H1 (cell line): Measurements from ENCODE around the gene RINT1. TPM values are rescaled to one million over a fixed set of nuclear protein-coding genes. Genes with fewer than 3 reads are reported as not detected.

Experiments
- CTCF ChIA-PET: fragments of 300-600 bp; sonication (Branson Sonifier 250); formaldehyde crosslinking; loops from one replicate; lab custom pipeline; 2021; ENCODE audit not compliant: partially characterized antibody; lab: Charles Lee
- POLR2A ChIA-PET: fragments of 300-600 bp; sonication (Branson Sonifier 250); formaldehyde crosslinking; loops from one replicate; lab custom pipeline; 2021; ENCODE audit warnings: inconsistent platforms; ENCODE audit not compliant: partially characterized antibody; lab: Charles Lee
- DNase-seq, 2 experiments: peaks; one replicate each; pipeline versions ENCODE4 v3.0.0 to v3.0.0-alpha.2; 2010 to 2022; ENCODE audit warnings: low spot score in 2 of 2, low read depth in 1 of 2, mixed read lengths in 1 of 2
- FAIRE-seq: peaks from 2 replicates; lab custom pipeline; 2011; peaks lifted over from hg19 to GRCh38; lab: Jason Lieb, UNC
- H2AFZ ChIP-seq: 2 replicates; pipeline ENCODE4 v1.8.1; 2012; ENCODE audit warnings: low read length, inconsistent platforms
- H2AK5ac ChIP-seq: 2 replicates; pipeline ENCODE4 v1.6.1; 2013; ENCODE audit warnings: low read depth, low read length
- H2BK120ac ChIP-seq: replicated peaks from 2 replicates; pipeline ENCODE3; 2013; ENCODE audit warnings: low read depth, low read length, inconsistent platforms
- H2BK12ac ChIP-seq: 2 replicates; pipeline ENCODE4 v1.6.1; 2013; ENCODE audit warnings: low read depth, low read length
- H2BK15ac ChIP-seq: 2 replicates; pipeline ENCODE4 v1.6.1; 2013; ENCODE audit warnings: low read length
- H2BK20ac ChIP-seq: 2 replicates; pipeline ENCODE4 v1.6.1; 2013; ENCODE audit warnings: low read length
- H2BK5ac ChIP-seq: 2 replicates; pipeline ENCODE4 v1.6.1; 2013; ENCODE audit warnings: low read depth, low read length
- H3K14ac ChIP-seq: 2 replicates; pipeline ENCODE4 v1.6.1; 2013; ENCODE audit warnings: inconsistent platforms; ENCODE audit not compliant: insufficient read length
- H3K18ac ChIP-seq: 2 replicates; pipeline ENCODE4 v1.6.1; 2013; ENCODE audit warnings: low read length; ENCODE audit errors: extremely low read depth
- H3K23ac ChIP-seq: 2 replicates; pipeline ENCODE4 v1.6.1; 2013; ENCODE audit warnings: inconsistent platforms; ENCODE audit not compliant: insufficient read length
- H3K23me2 ChIP-seq: 2 replicates; pipeline ENCODE4 v1.6.1; 2013; ENCODE audit warnings: low read depth, low read length
- H3K27ac ChIP-seq: 2 replicates; pipeline ENCODE4 v1.6.1; 2011; ENCODE audit warnings: low read depth, low read length, inconsistent platforms
- H3K27me3 ChIP-seq, 4 experiments: replicated peaks in 1 of 4; 1 replicate in 1 of 4; 2 replicates in 3 of 4; pipeline versions ENCODE4 v1.6.1 to v1.8.1; 2011 to 2013; ENCODE audit warnings: low read length in 3 of 4, mild to moderate bottlenecking in 3 of 4, inconsistent platforms in 2 of 4, mixed read lengths in 2 of 4, moderate library complexity in 1 of 4; ENCODE audit not compliant: control insufficient read depth in 3 of 4, insufficient read depth in 3 of 4; ENCODE audit errors: extremely low read depth in 1 of 4
- H3K36me3 ChIP-seq, 4 experiments: 2 replicates each; pipeline versions ENCODE4 v1.6.1 to v1.8.1; 2011 to 2013; ENCODE audit warnings: mild to moderate bottlenecking in 4 of 4, low read length in 3 of 4, moderate library complexity in 2 of 4, control low read depth in 1 of 4, inconsistent platforms in 1 of 4; ENCODE audit not compliant: insufficient read depth in 4 of 4, control insufficient read depth in 2 of 4
- H3K4ac ChIP-seq: replicated peaks from 2 replicates; pipeline ENCODE3; 2013; ENCODE audit warnings: low read length, low read depth, mixed read lengths, inconsistent platforms; ENCODE audit not compliant: insufficient read length
- H3K4me1 ChIP-seq, 4 experiments: replicated peaks in 1 of 4; 1 replicate in 1 of 4; 2 replicates in 3 of 4; pipeline versions ENCODE4 v1.6.1 to v1.8.1; 2011 to 2013; ENCODE audit warnings: low read length in 3 of 4, inconsistent platforms in 2 of 4, mixed read lengths in 1 of 4; ENCODE audit not compliant: insufficient read depth in 4 of 4, control insufficient read depth in 3 of 4
- H3K4me2 ChIP-seq, 2 experiments: 2 replicates each; pipeline versions ENCODE4 v1.6.1 to v1.8.1; 2011 to 2013; ENCODE audit warnings: low read depth in 2 of 2, low read length in 2 of 2, control low read depth in 1 of 2, inconsistent platforms in 1 of 2, mild to moderate bottlenecking in 1 of 2; ENCODE audit not compliant: insufficient read depth in 1 of 2
- H3K4me3 ChIP-seq, 4 experiments: fragments of 200-600, 300-600 bp in 1 of 4; sonication (generic), shearing (Covaris generic), sonication (Bioruptor Twin) in 1 of 4; 2 replicates each; pipeline versions ENCODE4 v1.5.1 to v1.8.1; 2011 to 2016; ENCODE audit warnings: low read length in 4 of 4, low read depth in 3 of 4, control low read depth in 2 of 4, inconsistent platforms in 2 of 4, mild to moderate bottlenecking in 2 of 4, mixed read lengths in 1 of 4, moderate library complexity in 1 of 4; ENCODE audit not compliant: insufficient read depth in 2 of 4; ENCODE audit errors: extremely low read depth in 1 of 4
- H3K56ac ChIP-seq: replicated peaks from 2 replicates; pipeline ENCODE3; 2013; ENCODE audit warnings: low read depth, mild to moderate bottlenecking, mixed read lengths, low read length, inconsistent platforms; ENCODE audit not compliant: insufficient read length
- H3K79me1 ChIP-seq: 2 replicates; pipeline ENCODE4 v1.6.1; 2013; ENCODE audit warnings: low read depth, low read length, control low read depth
- H3K79me2 ChIP-seq, 2 experiments: 2 replicates each; pipeline versions ENCODE4 v1.6.1 to v1.8.1; 2012 to 2013; ENCODE audit warnings: low read length in 2 of 2, mild to moderate bottlenecking in 2 of 2, inconsistent platforms in 1 of 2; ENCODE audit not compliant: insufficient read depth in 2 of 2, control insufficient read depth in 1 of 2
- H3K9ac ChIP-seq, 4 experiments: replicated peaks in 1 of 4; 1 replicate in 1 of 4; 2 replicates in 3 of 4; pipeline versions ENCODE4 v1.6.1 to v1.8.1; 2011 to 2013; ENCODE audit warnings: low read depth in 3 of 4, low read length in 3 of 4, control low read depth in 2 of 4, mild to moderate bottlenecking in 2 of 4, moderate library complexity in 2 of 4, inconsistent platforms in 1 of 4; ENCODE audit errors: extremely low read depth in 1 of 4
- H3K9me3 ChIP-seq, 2 experiments: 2 replicates each; pipeline versions ENCODE4 v1.6.1 to v1.8.1; 2012 to 2013; ENCODE audit warnings: mild to moderate bottlenecking in 2 of 2, moderate library complexity in 2 of 2, control low read depth in 1 of 2, inconsistent platforms in 1 of 2, low read depth in 1 of 2, low read length in 1 of 2, mixed read lengths in 1 of 2; ENCODE audit not compliant: insufficient read depth in 2 of 2
- H4K20me1 ChIP-seq, 2 experiments: replicated peaks in 1 of 2; 2 replicates each; pipeline versions ENCODE3 to v1.8.1; 2011 to 2013; ENCODE audit warnings: inconsistent platforms in 2 of 2, low read length in 2 of 2, mild to moderate bottlenecking in 1 of 2; ENCODE audit not compliant: insufficient read depth in 2 of 2, control insufficient read depth in 1 of 2
- H4K5ac ChIP-seq: 2 replicates; pipeline ENCODE4 v1.6.1; 2013; ENCODE audit warnings: low read length, low read depth, mixed read lengths, inconsistent platforms; ENCODE audit not compliant: insufficient read length
- H4K8ac ChIP-seq: 2 replicates; pipeline ENCODE4 v1.8.0; 2013; ENCODE audit warnings: mild to moderate bottlenecking, moderate library complexity, low read length, inconsistent platforms; ENCODE audit not compliant: insufficient read depth; ENCODE audit errors: extremely low read depth
- H4K91ac ChIP-seq: replicated peaks from 2 replicates; pipeline ENCODE3; 2013; ENCODE audit warnings: low read length, mixed read lengths, inconsistent platforms; ENCODE audit not compliant: insufficient read length
- CBX5 ChIP-seq: fragments of 300-800, 300-1000 bp; sonication (generic); IDR thresholded peaks from 2 replicates; pipeline ENCODE4 v1.7.1; 2016; ENCODE audit warnings: antibody characterized with exemption, low read length, low read depth
- FOSL1 ChIP-seq: IDR thresholded peaks from 2 replicates; pipeline ENCODE4 v1.6.1; 2011; ENCODE audit warnings: mild to moderate bottlenecking, low read depth, low read length, moderate library complexity; ENCODE audit not compliant: insufficient read depth
- GTF2F1 ChIP-seq: IDR thresholded peaks from 2 replicates; pipeline ENCODE4 v1.6.1; 2012; ENCODE audit warnings: low read depth, low read length, improper control_type of control experiment, borderline replicate concordance
- JUN ChIP-seq: IDR thresholded peaks from 2 replicates; pipeline ENCODE4 v1.6.1; 2011; ENCODE audit warnings: low read depth, mild to moderate bottlenecking, improper control_type of control experiment, low read length
- JUND ChIP-seq: IDR thresholded peaks from 2 replicates; pipeline ENCODE4 v1.6.1; 2011; ENCODE audit warnings: mild to moderate bottlenecking, improper control_type of control experiment, low read length
- KDM5A ChIP-seq: fragments of 200-600 bp; IDR thresholded peaks from 2 replicates; pipeline ENCODE4 v1.7.1; 2012; ENCODE audit warnings: mild to moderate bottlenecking, low read length, inconsistent platforms, mixed read lengths
- RFX5 ChIP-seq: IDR thresholded peaks from 2 replicates; pipeline ENCODE4 v1.6.1; 2011; ENCODE audit warnings: low read depth, low read length, improper control_type of control experiment, borderline replicate concordance
- RXRA ChIP-seq: IDR thresholded peaks from 2 replicates; pipeline ENCODE4 v1.6.1; 2011; ENCODE audit warnings: low read depth, mild to moderate bottlenecking, low read length, moderate library complexity; ENCODE audit not compliant: insufficient read depth
- SP1 ChIP-seq: IDR thresholded peaks from 2 replicates; pipeline ENCODE4 v1.6.1; 2011; ENCODE audit warnings: low read depth, low read length
- SP2 ChIP-seq: IDR thresholded peaks from 2 replicates; pipeline ENCODE4 v1.6.1; 2012; ENCODE audit warnings: mild to moderate bottlenecking, low read length, inconsistent platforms
- TEAD4 ChIP-seq: IDR thresholded peaks from 2 replicates; pipeline ENCODE4 v1.6.1; 2012; ENCODE audit warnings: low read depth, low read length, inconsistent platforms, mixed read lengths
- WGBS, 2 experiments: shearing (Covaris generic) in 1 of 2; methylation state at CpG; one replicate each; pipeline versions ENCODE4 v1.1.6 to v1.1.7; 2013 to 2015; ENCODE audit warnings: low lambda C conversion rate in 2 of 2, mixed read lengths in 2 of 2, inconsistent platforms in 1 of 2, low coverage in 1 of 2, missing lambda C conversion rate in 1 of 2; ENCODE audit not compliant: insufficient replicate concordance in 2 of 2, insufficient coverage in 1 of 2, insufficient read length in 1 of 2; ENCODE audit errors: extremely low coverage in 1 of 2, missing lambda C conversion rate in 1 of 2; 5-methylcytosine and 5-hydroxymethylcytosine counted together
- polyA plus RNA-seq, 7 experiments: library from polyadenylated mRNA; depleted of rRNA in 3 of 7; stranded (reverse) in 5 of 7; unstranded in 2 of 7; fragments of >200 nt in 5 of 7; fragments of 200-250 nt in 2 of 7; gene quantifications; 1 replicate in 5 of 7; 2 replicates in 1 of 7; 4 replicates in 1 of 7; pipeline versions ENCODE4 v1.2.1 to v1.2.3, GENCODE V29; 2011 to 2013; ENCODE audit warnings: missing spikeins in 2 of 7, mixed read lengths in 2 of 7
- total RNA-seq: library from RNA; stranded (reverse); fragmentation: NEBNext Ultra II Directional; extraction: Animal tissue kit (Norgen Biotek cat#: 25700); gene quantifications from 2 replicates; pipeline ENCODE4 v1.2.1, GENCODE V29; 2021
- TF ChIP-seq, protein P1 (sequence below), 3 experiments: IDR thresholded peaks; 1 replicate in 2 of 3; 2 replicates in 1 of 3; pipeline versions ENCODE4 v1.5.1 to v1.6.1; 2011; ENCODE audit warnings: low read length in 3 of 3, mild to moderate bottlenecking in 3 of 3, inconsistent platforms in 2 of 3, low read depth in 1 of 3, moderate library complexity in 1 of 3; ENCODE audit not compliant: insufficient read depth in 1 of 3; ENCODE audit errors: control extremely low read depth in 1 of 3

RINT1 gene
- total and polyA plus RNA-seq, 2 of the 8 experiments (the other 6 are each of a cell fraction or from before 2014, with no cell fraction given), result 7.8 to 21.8 TPM

DNA sequence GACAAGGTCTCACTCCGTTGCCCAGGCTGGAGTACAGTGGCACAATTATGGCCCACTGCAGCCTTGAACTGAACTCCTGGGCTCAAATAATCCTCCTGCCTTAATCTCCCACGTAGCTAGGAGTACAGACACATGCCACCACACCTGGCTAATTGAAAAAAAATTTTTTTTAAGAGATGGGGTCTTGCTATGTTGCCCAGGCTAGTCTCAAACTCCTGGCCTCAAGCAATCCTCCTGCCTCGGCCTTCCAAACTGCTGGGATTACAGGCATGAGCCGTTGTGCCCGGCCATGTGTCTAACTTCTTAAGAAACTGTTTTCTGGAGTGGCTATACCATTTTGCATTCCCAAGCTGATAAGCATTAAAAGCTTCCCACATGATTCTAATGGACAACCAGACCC is 58.8 kb downstream of the RINT1 start:
- Histone ChIP-seq H3K14ac (no peak overlapping the region), H4K8ac (no peak overlapping the region), H4K5ac (no peak overlapping the region), H2BK5ac (no peak overlapping the region), H2BK120ac (no peak overlapping the region), H3K18ac (no peak overlapping the region), H3K23ac (no peak overlapping the region), H3K23me2 (no peaks in the 10 kb centered on the region), H3K9ac (no peak overlapping the region), H3K4me2 (no peak overlapping the region), H2BK20ac (no peak overlapping the region), H3K4ac (no peak overlapping the region), H3K27me3 (no peaks in the 10 kb centered on the region), H4K20me1 (no peaks in the 10 kb centered on the region), H4K91ac (no peak overlapping the region), H3K79me2 (no peaks in the 10 kb centered on the region), H2AFZ (no peak overlapping the region), H3K27ac (no peak overlapping the region), H2BK15ac (no peak overlapping the region), H3K4me1 (peaks cover 0 to 2% (median 0%) of the 10 kb centered on the region in 4 experiments; a peak in 1 of 7 replicates), H3K56ac (no peak overlapping the region), H2BK12ac (no peak overlapping the region), H3K4me3 (no peak overlapping the region), H3K79me1 (no peaks in the 10 kb centered on the region), H2AK5ac (no peak overlapping the region), H3K9me3 (no peaks in the 10 kb centered on the region), H3K36me3 (no peaks in the 10 kb centered on the region)
- 87% methylated on average over 5 of the region's 5 CpGs; no CpG with 5 or more reads in 1 of the 2 experiments for WGBS, 2 experiments
- DNase-seq (no peak), FAIRE-seq (no peak)
- ChIA-PET POLR2A (interaction anchor here (1.7 kb wide), 1 partner anchor 10 kb away, joined by 6 read pairs; the partner anchor contains the start of gene EFCAB10), CTCF (interaction anchor here (1.2 to 2.9 kb wide), 7 partner anchors 9 to 553 kb away, joined by 3 to 13 read pairs (median 3); partner anchors contain the start of gene RINT1)
- TF ChIP-seq CBX5, result no peak
- TF ChIP-seq TEAD4, result no peak
- TF ChIP-seq KDM5A, result no peak
- TF ChIP-seq SP2, result no peak
- no peak for TF ChIP-seq GTF2F1
- TF ChIP-seq FOSL1, result no peak
- TF ChIP-seq, protein P1, sequence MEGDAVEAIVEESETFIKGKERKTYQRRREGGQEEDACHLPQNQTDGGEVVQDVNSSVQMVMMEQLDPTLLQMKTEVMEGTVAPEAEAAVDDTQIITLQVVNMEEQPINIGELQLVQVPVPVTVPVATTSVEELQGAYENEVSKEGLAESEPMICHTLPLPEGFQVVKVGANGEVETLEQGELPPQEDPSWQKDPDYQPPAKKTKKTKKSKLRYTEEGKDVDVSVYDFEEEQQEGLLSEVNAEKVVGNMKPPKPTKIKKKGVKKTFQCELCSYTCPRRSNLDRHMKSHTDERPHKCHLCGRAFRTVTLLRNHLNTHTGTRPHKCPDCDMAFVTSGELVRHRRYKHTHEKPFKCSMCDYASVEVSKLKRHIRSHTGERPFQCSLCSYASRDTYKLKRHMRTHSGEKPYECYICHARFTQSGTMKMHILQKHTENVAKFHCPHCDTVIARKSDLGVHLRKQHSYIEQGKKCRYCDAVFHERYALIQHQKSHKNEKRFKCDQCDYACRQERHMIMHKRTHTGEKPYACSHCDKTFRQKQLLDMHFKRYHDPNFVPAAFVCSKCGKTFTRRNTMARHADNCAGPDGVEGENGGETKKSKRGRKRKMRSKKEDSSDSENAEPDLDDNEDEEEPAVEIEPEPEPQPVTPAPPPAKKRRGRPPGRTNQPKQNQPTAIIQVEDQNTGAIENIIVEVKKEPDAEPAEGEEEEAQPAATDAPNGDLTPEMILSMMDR (IDR thresholded peaks at IDR 0.05; ENCODE audit: control extremely low read depth in 1 of 3, insufficient read depth in 1 of 3, low read depth in 1 of 3, low read length in 3 of 3), result no peak
- no peak for TF ChIP-seq RFX5
- no peak for TF ChIP-seq JUN
- TF ChIP-seq JUND, result no peak
- no peak for TF ChIP-seq RXRA
- no peak for TF ChIP-seq SP1
